Measurements from ENCODE around the gene C22orf39.

The C22orf39 gene

DNA sequence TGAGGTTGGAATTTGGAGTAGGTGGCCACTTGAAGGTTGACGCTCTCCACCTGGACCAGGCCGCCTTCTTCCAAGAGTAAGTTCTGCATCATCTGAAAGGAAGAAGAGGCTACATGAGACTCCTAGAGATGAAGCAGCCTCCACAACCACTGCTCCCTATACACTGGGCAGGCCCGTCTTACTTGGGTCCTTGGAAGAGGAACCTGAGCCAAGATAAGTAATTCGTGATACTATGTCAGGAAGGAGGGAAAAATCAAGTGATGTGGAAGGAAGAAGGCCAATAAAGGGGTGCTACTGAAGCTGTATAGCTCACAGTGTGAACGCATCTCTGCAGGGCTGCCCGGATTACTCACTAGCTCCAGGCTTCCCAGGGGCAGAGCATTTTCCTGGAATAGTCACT is 20.4 kb upstream of the C22orf39 start:
- no peak for TF ChIP-seq EZH2phosphoT487 (conservative IDR thresholded peaks at IDR 0.05; ENCODE audit: low read length)
- TF ChIP-seq, protein P1, sequence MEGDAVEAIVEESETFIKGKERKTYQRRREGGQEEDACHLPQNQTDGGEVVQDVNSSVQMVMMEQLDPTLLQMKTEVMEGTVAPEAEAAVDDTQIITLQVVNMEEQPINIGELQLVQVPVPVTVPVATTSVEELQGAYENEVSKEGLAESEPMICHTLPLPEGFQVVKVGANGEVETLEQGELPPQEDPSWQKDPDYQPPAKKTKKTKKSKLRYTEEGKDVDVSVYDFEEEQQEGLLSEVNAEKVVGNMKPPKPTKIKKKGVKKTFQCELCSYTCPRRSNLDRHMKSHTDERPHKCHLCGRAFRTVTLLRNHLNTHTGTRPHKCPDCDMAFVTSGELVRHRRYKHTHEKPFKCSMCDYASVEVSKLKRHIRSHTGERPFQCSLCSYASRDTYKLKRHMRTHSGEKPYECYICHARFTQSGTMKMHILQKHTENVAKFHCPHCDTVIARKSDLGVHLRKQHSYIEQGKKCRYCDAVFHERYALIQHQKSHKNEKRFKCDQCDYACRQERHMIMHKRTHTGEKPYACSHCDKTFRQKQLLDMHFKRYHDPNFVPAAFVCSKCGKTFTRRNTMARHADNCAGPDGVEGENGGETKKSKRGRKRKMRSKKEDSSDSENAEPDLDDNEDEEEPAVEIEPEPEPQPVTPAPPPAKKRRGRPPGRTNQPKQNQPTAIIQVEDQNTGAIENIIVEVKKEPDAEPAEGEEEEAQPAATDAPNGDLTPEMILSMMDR (IDR thresholded peaks at IDR 0.05; ENCODE audit: insufficient read depth, low read length, poor library complexity, severe bottlenecking), result no peak
- Histone ChIP-seq H2AFZ (ENCODE audit: low read depth, low read length, severe bottlenecking) (no peak overlapping the region), H3K9me3 (ENCODE audit: insufficient read depth, low read length) (no peaks in the 10 kb centered on the region), H3K4me2 (ENCODE audit: low read depth, low read length, poor library complexity, severe bottlenecking) (no peak overlapping the region), H3K4me3 (ENCODE audit: insufficient read depth, low read length, poor library complexity, severe bottlenecking) (no peak overlapping the region), H3K9me2 (replicated peaks; ENCODE audit: insufficient read depth, low read length) (no peaks in the 10 kb centered on the region), H3K9ac (ENCODE audit: low read length) (no peak overlapping the region), H3K27ac (ENCODE audit: low read depth, low read length) (no peak overlapping the region), H4K20me1 (ENCODE audit: low read depth, low read length) (no peaks in the 10 kb centered on the region), H3K36me3 (ENCODE audit: low read length) (no peaks in the 10 kb centered on the region; the same call in 1 of the 2 replicates), H3K79me2 (ENCODE audit: insufficient read depth, low read length) (no peaks in the 10 kb centered on the region), H3K27me3 (ENCODE audit: low read length) (no peaks in the 10 kb centered on the region), H3F3A (ENCODE audit: insufficient read depth) (no peaks in the 10 kb centered on the region)

DNA sequence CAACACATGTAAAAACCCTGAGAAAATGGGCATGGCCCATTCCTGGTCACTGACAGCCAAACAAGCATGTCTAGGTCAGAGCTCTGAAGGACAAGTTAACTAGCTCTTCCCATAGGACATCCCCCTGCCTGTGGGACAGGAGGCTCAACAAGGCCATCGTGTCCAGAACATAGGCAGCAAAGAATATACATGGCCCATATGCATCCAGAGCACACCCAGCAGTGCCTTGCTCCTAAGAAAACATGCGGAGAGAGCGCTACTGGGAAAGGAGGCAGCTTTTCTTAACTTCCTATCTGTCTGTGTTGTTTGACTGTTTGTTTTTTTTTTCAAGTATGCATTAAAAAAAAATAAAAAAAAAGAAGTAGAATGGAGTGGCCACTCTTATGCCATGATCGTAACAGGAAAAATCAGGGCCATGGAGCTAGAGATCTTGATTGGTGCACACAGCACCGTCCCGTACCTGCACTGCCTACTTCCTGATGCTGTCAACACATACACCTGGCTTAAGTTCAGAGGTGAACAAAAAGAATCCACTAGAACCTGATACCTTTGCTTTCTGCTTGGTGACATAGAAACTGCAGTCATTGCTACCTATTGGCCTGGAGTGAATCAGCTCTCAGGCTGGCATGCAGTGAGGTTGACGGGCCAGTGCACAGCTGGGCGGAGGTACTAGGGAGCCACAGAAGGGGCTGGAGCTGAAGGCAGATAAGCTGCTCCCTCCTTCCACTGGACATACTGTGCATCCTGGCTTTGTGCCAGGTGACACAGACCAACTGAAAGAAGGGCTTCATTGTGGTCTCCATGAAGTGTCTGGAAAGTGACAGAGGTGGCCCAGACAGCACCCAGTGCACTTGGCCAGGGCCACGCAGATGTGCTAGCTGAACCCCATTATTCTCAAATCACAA is 19.6 kb upstream of the C22orf39 start:
- H3K27me3 ChIP-seq (ENCODE audit: low read length), result no peaks in the 10 kb centered on the region
- no peak overlapping the region for H2AFZ ChIP-seq (ENCODE audit: low read depth, low read length, severe bottlenecking)
- H3K4me3 ChIP-seq (ENCODE audit: insufficient read depth, low read length, poor library complexity, severe bottlenecking), result no peak overlapping the region
- H3K27ac ChIP-seq (ENCODE audit: low read depth, low read length), result no peak overlapping the region
- H3K79me2 ChIP-seq (ENCODE audit: insufficient read depth, low read length), result no peaks in the 10 kb centered on the region
- no peaks in the 10 kb centered on the region for H3K9me3 ChIP-seq (ENCODE audit: insufficient read depth, low read length)
- H3K36me3 ChIP-seq (ENCODE audit: low read length), result no peaks in the 10 kb centered on the region; the same call in 1 of the 2 replicates
- no peaks in the 10 kb centered on the region for H4K20me1 ChIP-seq (ENCODE audit: low read depth, low read length)
- H3K4me2 ChIP-seq (ENCODE audit: low read depth, low read length, poor library complexity, severe bottlenecking), result no peak overlapping the region
- no peak for TF ChIP-seq EZH2phosphoT487 (conservative IDR thresholded peaks at IDR 0.05; ENCODE audit: low read length)
- TF ChIP-seq, protein P1 (IDR thresholded peaks at IDR 0.05; ENCODE audit: insufficient read depth, low read length, poor library complexity, severe bottlenecking), result no peak
- H3K9me2 ChIP-seq (replicated peaks; ENCODE audit: insufficient read depth, low read length), result no peaks in the 10 kb centered on the region
- H3F3A ChIP-seq (ENCODE audit: insufficient read depth), result no peaks in the 10 kb centered on the region
- no peak overlapping the region for H3K9ac ChIP-seq (ENCODE audit: low read length)

DNA sequence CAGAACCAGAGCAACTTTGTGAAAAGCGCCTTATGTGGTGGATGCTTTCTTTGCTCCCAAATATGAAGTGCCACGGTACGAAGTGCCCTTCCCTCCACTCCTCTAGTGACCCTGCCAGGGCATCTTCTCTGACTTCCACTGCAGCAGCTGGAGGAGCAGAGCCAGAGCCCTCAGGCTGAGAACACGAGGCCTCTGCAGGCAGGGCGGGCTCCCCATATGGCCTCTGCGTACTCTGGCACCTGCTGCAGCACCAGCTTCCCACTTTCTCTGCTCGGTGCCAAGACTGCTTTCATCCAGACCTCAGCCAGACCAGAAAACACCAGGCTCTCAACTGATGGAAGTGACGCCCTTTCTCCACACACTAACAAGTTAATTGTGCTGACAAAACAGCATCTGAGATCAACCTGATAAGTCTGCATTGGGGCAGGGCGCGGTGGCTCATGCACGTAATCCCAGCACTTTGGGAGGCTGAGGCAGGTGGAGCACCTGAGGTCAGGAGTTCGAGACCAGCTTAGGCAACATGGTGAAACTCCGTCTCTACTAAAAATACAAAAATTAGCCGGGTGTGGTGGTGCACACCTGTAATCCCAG is 18.7 kb upstream of the C22orf39 start:
- no peaks in the 10 kb centered on the region for H3K79me2 ChIP-seq (ENCODE audit: insufficient read depth, low read length)
- H3K9ac ChIP-seq (ENCODE audit: low read length), result no peak overlapping the region
- H3F3A ChIP-seq (ENCODE audit: insufficient read depth), result no peaks in the 10 kb centered on the region
- H3K9me3 ChIP-seq (ENCODE audit: insufficient read depth, low read length), result no peaks in the 10 kb centered on the region
- H3K27me3 ChIP-seq (ENCODE audit: low read length), result no peaks in the 10 kb centered on the region
- no peak overlapping the region for H3K4me2 ChIP-seq (ENCODE audit: low read depth, low read length, poor library complexity, severe bottlenecking)
- no peaks in the 10 kb centered on the region for H4K20me1 ChIP-seq (ENCODE audit: low read depth, low read length)
- no peak for TF ChIP-seq EZH2phosphoT487 (conservative IDR thresholded peaks at IDR 0.05; ENCODE audit: low read length)
- TF ChIP-seq, protein P1 (IDR thresholded peaks at IDR 0.05; ENCODE audit: insufficient read depth, low read length, poor library complexity, severe bottlenecking), result no peak
- no peak overlapping the region for H3K27ac ChIP-seq (ENCODE audit: low read depth, low read length)
- no peak overlapping the region for H2AFZ ChIP-seq (ENCODE audit: low read depth, low read length, severe bottlenecking)
- H3K9me2 ChIP-seq (replicated peaks; ENCODE audit: insufficient read depth, low read length), result no peaks in the 10 kb centered on the region
- peaks cover 3% of the 10 kb centered on the region; the same call in 1 of the 2 replicates for H3K36me3 ChIP-seq (ENCODE audit: low read length)
- H3K4me3 ChIP-seq (ENCODE audit: insufficient read depth, low read length, poor library complexity, severe bottlenecking), result no peak overlapping the region
